GM11168 (cell line): ENCODE measurements around the gene PCLO.
"Not testable (repeated sequence)": the region's sequence is repeated elsewhere in the genome, so short reads cannot be mapped to it uniquely, and the experiment has no call there.

Source experiments
- in situ Hi-C: fragments of 300-500 bp; cut with MboI; formaldehyde crosslinking; loops from one replicate; pipeline ENCODE4 v1.12.0; 2022; ENCODE audit warnings: low sequenced_read_pairs; ENCODE audit not compliant: unreplicated experiment

PCLO gene

DNA sequence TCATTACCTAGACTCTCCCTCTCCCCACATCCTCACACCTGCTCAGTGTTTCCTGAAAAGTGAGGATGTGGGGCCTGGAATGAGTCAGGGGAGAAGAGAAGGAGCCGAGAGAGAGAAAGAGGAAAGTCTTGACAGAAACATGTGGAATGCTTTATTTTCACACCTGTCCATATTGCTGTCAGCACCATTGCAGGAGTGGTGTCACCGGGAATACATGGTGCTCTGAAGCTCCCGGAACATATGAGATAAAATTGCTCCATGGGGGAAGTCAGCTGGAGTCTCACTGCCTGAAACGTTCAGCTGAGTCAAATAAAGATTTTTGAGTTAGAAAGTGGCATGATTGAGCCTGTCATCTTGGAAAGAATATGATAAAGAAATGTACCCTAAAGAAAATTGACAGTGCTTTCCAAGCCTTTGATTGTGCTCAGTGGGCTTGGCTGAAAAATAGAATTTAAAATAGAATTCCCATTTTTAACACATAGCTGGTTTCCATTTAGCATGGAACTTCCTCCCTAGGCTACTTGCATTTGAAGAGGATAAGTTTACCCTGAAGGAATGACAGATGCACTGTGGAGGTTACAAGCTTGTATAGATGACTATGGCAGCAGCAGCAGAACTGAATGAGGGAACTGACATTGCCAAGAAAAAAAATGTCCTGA, 182.4 kb downstream of the PCLO start:
- in situ Hi-C loops = no loop called here

DNA sequence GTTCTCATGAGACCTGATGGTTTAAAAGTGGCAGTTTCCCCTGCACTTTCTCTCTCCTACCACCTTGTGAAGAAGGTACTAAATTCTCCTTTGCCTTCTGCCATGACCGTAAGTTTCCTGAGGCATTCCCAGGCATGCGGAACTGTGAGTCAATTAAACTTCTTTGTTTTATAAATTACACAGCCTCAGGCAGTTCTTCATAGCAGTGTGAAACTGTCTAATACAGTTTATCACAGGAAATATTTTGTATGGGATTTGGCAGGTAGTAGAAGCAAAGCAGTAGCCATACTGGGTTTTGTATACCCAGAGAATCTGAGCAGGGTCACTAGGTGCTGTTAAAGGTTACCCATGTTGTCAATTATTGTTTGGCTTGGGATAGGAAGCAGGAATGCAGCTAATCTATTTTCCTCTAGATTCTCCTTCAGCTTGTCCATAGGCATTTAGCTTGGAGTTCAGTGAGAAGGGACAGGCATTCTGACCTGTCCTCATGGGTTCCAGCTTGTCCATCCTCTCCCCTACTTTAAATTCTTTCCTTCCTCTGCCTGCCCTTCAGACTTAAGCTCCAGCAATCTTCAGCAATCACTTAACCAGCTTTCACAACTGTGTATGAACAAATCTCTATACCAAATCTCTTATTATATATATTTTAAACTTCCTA, 186.7 kb downstream of the PCLO start:
- in situ Hi-C loops = no loop called here

DNA sequence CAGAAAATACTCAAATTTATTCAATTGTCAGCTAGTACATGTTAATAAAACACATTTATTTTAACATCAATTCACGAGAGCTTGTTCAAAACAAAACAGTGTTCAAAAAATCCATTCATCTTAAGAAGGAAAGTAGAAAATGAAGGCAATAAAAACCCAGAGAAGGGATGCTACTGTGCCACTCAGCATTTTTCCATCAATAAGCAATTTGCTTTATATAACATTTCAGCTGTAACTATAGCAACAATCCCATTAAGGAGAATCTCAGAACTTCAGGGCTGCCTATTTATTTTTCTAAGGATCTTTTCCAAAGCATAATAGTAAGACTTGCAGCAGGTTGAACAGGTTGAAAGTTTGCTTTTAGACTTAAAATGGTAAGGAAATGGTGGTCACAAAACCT, 190.5 kb downstream of the PCLO start:
- in situ Hi-C loops = no loop called here

DNA sequence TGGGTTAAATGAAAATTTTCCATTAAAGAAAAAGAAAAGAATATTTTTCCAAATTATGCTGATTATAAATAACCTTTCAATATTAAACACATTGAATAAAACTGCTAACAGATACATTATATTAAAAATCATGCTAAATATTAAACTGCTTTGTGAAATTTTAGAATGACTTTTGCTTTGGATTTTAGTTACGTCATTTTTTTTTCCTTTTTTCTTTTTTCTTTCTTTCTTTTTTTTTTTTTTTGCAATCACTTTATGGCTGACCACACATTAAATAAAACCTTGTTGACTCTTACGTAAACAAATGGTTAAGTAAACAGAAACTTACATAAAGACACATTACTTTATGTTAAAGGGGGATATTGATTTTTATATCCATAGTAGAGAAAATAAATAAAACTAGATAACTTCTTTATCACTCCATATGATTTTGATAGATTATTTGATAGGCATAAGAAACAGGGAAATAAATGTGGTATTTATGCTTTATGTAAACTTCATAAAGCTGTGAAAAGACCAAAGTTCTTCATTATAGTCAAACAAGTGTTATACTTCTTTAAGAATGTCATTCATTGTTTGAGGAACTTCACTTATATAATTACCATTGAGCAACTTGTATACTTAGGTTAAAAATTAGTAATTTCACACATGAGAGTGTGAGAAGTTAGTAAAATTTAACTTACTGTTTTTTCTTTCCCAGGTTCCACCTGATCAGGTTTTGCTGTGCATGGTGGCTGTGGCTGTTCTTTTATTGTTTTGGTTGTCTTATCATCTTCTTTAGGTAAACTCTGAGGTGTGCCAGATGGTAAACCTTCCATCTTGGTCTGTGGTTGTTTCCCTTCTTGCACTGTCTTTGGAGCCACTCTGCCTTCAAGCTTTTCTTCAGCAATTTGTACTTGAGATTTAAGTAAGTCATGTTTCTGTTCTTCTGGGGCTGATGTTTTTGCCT, 197.3 kb downstream of the PCLO start:
- in situ Hi-C loops = no loop called here

DNA sequence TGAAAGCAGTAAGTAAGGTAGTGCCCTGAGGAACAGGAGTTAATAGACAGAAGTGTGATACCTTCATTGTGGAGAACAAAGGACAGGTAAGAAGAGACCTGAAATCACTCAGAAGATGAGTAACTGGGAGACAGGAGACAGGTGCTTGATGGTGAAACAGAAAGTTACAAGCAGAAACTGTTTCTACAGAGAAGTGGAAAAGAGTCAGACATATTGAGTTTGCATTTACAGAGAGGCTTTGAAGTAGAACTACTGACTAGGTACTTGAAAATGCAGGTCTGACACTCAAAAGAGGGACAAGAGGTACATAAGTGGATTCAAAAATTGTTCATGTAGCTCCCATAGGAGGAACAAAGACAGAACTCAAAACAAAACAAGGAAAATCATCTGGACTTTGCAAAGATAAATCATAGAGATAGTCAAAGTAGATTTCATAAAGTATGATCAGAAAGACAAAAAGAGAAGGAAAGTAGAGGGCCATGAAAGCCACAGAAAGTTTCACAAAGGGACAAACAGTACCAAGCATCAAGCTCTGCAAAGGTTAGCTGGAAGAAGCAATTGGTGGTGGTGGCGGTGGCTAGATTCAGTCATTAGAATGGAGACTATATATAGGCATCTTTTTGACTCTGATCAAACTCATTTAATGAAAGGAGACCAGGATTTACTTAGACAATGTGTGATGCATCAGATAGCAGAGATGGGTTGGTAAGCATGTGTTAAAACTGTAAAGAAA, 198.4 kb downstream of the PCLO start:
- in situ Hi-C loops = no loop called here

DNA sequence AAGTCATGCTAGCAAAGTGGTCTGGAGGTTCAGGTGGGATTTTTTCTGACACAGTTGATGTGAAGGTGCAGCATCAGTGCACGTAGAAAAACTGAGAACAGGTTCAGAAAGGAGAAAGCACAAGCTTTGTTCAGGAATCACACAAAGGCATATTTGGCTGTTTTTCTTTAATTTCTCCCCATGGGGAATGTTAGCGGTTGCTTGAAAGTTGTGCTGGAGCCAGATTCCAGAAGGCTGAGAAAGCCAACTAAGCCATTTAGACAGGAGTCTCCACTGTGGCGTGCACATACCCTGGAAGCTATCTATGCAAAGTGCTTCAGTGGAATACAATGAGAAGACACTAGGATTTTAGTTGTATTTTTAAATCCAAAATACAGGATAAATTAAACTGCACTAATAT, 201.4 kb downstream of the PCLO start:
- in situ Hi-C loops = no loop called here

DNA sequence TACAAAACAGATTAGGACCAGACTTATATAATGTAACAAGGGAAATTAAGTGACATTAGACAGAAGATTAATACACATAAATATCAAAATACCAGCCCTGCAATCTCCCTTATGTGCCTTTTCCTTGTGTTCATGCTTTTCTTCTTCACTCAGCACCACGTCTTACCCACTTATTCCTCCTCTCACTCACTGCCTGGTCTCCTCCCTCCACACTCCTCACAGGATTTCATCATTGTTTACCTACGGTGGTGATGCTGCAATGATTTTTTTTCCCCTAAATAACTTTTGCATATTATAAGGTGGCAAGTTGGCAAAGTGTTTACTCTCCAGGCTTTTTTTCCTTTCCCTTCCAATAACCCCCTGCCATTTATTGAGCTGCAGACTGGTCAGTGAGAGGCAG, 203.2 kb downstream of the PCLO start:
- in situ Hi-C loops = no loop called here

DNA sequence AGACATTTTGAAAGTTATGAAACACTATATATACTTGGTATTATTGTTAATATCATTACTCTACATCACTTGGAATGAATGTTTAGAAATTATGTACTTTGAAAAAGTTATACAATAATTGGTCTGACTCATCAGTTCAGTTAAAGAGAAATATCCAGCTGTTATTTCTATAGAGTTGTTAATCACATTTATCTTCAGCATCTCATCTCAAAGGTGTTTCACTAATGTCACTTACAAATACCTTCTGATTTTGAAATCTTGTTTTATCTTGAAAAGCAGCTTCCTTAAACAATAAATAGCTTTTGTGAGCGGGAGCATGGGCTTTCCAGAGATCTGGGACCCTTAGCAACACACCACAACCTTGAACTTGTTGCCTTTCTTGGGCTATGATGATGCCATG, 205.2 kb downstream of the PCLO start:
- in situ Hi-C loops = no loop called here

DNA sequence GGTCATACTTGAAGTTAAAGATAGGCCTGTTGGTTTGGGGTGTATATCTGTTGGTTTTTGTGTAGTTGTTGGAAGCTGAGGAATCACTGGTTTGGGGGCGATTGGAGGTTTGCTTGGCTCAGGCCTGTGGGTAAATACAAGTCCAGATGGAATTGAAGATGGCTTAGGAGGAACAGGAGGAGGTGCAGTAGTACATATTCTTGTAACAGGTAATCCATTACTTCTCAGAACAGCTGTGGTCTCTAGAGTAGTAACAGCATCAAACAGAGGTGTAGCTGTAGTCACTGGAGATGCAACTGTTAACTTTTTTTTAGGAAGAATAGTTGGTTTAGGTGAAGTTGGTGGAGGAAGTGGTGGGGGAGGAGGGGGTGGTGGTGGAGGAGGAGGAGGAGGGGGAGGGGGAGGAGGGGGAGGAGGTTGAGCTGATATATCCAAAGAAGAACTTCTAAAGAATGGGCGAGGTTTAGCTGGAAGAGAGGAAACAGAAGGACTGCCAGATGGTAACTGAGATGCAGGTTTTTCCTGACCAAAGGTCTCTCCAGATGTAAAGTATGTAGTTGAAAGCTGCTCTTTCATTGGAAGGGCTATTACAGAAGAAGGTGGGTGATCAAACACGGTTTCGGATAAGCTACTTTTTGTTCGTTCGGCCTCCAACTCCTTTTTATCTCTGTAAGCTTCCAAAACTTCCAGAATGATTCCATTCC, 209.2 kb downstream of the PCLO start:
- in situ Hi-C loops = no loop called here

DNA sequence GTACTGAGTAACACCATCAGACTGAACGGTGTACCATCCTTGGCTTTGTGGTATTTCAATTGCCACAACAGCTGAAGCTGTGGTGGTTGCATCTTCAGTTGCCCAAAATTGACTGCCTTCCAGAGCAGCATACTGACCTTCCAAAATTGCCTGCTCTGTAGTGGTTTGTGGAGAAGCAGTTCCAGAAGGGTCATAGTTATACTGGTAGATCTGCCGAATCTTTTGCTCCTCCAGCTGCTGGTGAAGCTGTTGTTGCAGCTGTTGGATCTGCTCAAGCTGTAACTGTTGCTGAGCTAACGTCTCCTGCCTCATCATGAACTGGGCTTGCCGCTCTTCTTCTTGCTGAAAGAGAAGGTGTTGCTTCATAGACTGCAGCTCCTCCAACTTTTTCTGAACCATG, 212.2 kb downstream of the PCLO start:
- in situ Hi-C loops = no loop called here

DNA sequence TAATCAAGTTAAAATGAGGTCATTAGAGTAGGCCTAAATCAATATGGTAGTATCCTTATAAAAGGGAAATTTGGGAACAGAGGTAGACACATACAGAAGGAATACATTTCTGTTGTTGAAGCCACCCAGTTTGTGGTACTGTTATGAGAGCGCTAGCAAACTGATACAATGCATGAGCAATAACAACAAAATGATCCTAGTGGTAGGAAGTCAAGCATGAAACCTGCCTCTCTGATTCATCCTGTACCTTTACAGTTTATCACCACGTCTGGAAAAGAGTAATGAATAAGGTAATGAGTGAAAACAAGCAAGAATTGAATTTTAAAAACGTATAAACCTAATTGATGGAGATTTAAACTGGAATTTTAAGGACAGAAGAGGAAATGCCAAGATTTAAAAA, 217.2 kb downstream of the PCLO start:
- in situ Hi-C loops = no loop called here

DNA sequence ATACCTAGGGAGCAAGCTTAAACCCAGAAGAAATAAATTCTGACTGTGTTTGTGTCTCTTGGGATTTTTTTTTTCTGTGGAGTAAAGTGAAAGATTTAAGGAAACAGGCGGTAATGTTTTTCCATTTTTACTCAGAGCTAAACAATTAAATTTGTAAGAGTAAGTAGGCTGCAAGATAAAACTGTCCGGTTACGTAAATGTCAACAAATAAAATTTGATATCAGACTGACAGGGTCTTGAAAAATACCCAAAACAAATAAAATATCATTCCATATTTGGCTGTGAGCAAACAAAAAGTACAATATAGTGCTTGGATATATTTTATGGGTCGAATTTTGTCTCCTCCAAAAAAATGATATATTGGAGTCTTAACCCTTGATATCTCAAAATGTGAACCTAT, 217.6 kb downstream of the PCLO start:
- in situ Hi-C loops = no loop called here

DNA sequence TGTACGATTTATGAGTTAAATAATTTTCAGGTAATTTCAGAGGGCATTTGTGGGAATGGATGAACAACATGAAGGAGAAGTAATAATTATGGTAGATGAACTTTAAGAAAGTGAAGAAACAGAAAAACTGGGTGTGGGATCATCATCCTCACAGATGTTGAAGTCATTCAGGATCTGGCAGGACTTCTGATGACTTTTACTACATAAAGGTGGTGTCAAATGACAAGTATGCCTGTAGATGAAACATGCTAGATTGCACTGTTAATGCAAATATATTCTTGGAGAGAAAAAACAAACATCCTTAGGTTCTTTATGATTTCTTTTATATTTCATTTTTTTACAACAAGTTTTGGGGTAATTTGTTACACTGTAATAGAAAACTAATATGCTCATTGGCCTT, 230.2 kb downstream of the PCLO start:
- in situ Hi-C loops = no loop called here

DNA sequence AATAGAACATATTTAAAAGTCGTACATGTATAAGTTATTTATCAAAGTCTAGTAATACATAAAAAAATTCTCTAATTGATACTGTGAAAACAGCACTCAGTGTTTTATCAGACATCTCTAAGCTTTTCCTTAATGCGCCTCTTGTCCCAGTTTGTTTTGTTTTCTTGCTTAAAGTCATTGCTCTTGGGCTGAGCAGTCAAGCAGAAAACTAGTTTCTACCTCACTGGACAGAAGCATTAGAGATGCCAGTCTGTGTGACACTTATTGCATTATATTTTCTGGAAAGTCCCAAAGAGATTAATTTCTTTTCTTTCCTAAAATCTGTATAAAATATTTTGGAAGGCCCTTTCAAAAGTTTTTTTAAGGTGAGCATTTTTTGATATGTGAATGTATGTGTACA, 236.2 kb downstream of the PCLO start:
- in situ Hi-C loops = no loop called here

DNA sequence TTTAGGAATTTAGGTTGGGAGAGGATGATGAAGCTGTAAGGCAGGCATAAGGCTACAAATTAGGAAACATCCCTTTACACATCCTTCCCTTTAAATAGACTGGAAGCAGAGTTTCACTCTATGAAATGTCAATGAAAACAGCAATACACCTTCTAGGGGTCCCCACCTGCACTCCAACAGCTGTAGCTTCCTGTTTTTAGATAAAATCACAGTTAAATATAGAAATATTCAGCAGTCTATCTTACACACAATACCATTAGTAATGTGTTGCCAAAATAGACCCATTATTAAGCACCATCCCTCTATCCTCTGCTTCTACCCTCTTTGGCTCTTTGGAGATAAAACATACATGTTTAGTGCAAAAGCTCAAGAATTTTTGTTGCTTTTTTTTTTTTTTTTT, 237.4 kb downstream of the PCLO start:
- in situ Hi-C loops = no loop called here

DNA sequence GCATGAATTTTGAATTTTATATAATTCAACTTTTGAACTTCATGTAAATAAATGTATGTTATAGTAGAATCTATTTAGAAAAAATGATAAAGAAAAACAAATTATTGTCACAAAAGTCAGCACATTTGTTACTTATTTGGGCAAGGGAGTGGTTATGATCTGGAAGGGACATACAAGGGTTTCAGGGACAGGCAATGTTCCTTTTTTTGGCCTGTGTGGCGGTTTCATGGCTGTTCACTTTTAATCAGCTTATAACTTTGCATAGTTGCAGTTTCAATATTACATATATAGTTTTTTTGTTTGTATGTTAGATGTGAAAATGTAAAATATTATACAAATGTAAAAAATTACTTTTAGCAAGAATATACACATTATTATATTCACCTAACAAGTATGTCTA, 256.2 kb downstream of the PCLO start:
- in situ Hi-C loops = no loop called here

DNA sequence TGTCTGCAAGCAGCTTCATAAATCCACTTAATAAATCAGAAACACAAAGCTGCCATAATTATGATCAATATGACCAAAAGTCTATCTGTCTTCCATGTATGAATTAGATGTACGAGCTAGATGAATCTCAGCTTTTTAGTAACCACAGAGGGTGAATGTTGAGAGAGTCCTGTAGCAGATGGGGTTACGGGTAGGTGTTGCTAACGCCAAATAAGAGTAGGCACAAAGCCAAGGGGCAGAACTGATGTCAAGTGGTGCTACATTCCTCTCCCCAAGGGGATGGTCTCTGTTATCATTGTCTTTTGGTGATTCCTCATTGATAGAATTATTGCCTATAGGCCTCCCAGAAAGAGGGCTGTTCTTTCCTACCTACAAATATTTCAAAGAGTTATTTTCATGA, 257.8 kb downstream of the PCLO start:
- in situ Hi-C loops = no loop called here

DNA sequence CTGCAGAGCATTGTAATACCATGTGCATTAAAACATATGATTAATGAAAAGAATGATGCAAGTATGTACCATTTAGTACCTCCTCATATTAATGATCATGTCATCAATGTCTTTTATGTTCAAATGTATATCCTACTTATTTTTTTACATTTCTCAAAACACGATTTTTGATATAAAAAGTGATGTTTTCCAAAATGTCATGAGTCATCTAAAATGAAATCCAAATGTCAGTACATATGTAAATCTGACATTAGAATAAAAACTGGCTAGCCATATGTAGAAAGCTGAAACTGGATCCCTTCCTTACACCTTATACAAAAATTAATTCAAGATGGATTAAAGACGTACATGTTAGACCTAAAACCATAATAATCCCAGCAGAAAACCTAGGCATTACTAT, 261.6 kb downstream of the PCLO start:
- in situ Hi-C loops = not testable (repeated sequence)

DNA sequence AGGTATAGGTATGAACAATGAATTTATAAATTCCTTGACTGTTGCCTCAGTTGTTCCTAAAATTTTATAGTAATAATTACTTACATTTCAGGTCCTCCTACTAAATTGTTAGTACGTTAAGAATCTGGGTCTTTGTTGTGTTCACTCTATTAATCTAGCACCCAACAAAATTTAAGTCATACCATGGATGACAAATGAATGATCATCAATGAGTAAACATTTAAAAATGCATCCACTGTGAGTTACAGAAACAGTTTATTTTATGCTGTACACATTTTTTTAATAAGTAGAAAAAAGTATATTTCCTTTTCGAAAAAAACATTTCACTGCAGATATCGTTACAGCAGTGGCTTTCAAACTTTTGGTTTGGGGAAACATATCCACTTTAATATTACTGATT, 265.2 kb downstream of the PCLO start:
- in situ Hi-C loops = no loop called here

DNA sequence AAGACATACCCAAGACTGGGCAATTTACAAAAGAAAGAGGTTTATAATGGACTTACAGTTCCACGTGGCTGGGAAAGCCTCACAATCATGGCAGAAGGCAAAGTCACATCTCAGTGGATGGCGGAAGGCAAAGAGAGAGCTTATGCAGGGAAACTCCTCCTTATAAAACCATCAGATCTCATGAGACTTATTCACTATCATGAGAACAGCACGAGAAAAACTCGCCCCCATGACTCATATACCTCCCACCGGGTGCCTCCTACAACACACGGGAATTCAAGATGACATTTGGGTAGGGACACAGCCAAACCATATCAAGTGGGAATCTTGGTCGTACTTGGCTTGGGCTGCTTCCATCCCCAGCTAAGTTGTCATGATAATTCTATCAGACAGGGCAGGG, 268.3 kb downstream of the PCLO start:
- in situ Hi-C loops = not testable (repeated sequence)
